KMS-11 (cell line): Measurements from ENCODE around the gene FSIP1.

Experiments
- H2AFZ ChIP-seq: fragments of 200-600 bp; sonication (generic); 2 replicates; pipeline ENCODE4 v1.6.1; 2016; ENCODE audit warnings: antibody characterized with exemption, mixed run types, low read depth
- H3K27ac ChIP-seq: fragments of 200-600 bp; sonication (generic); 2 replicates; pipeline ENCODE4 v1.6.1; 2016; ENCODE audit warnings: mild to moderate bottlenecking, mixed run types
- H3K27me3 ChIP-seq: fragments of 200-600 bp; sonication (generic); 2 replicates; pipeline ENCODE4 v1.6.1; 2017; ENCODE audit warnings: mild to moderate bottlenecking, low read depth, mixed run types, moderate library complexity; ENCODE audit not compliant: insufficient read depth
- H3K36me3 ChIP-seq: fragments of 200-600 bp; sonication (generic); 2 replicates; pipeline ENCODE4 v1.6.1; 2017; ENCODE audit warnings: mild to moderate bottlenecking, mixed run types; ENCODE audit not compliant: insufficient read depth
- H3K4me1 ChIP-seq: fragments of 200-600 bp; sonication (generic); 2 replicates; pipeline ENCODE4 v1.6.1; 2016; ENCODE audit warnings: mild to moderate bottlenecking, low read depth, mixed run types; ENCODE audit not compliant: poor library complexity, severe bottlenecking
- H3K4me2 ChIP-seq: fragments of 200-600 bp; sonication (generic); 2 replicates; pipeline ENCODE4 v1.7.0; 2016; ENCODE audit warnings: mild to moderate bottlenecking, mixed run types
- H3K4me3 ChIP-seq: fragments of 200-600 bp; sonication (generic); IDR thresholded peaks from 2 replicates; pipeline ENCODE4 v1.6.1; 2017; ENCODE audit warnings: low read depth, low read length, mixed read lengths; ENCODE audit not compliant: insufficient read depth
- H3K79me2 ChIP-seq: fragments of 200-600 bp; sonication (generic); 2 replicates; pipeline ENCODE4 v1.6.1; 2016; ENCODE audit warnings: low read depth, mixed run types; ENCODE audit not compliant: insufficient read depth
- H3K9ac ChIP-seq: fragments of 200-600 bp; sonication (generic); 2 replicates; pipeline ENCODE4 v1.6.1; 2016; ENCODE audit warnings: mild to moderate bottlenecking, mixed run types
- H4K20me1 ChIP-seq: fragments of 200-600 bp; sonication (generic); 2 replicates; pipeline ENCODE4 v1.6.1; 2016; ENCODE audit warnings: mild to moderate bottlenecking, mixed run types; ENCODE audit not compliant: insufficient read depth
- TF ChIP-seq, protein P1 (sequence below): fragments of 200-600 bp; sonication (generic); conservative IDR thresholded peaks from 2 replicates; pipeline ENCODE4 v1.6.1; 2017; ENCODE audit warnings: low read depth, mild to moderate bottlenecking, antibody characterized with exemption, low read length, moderate library complexity, mixed read lengths

The FSIP1 gene

DNA sequence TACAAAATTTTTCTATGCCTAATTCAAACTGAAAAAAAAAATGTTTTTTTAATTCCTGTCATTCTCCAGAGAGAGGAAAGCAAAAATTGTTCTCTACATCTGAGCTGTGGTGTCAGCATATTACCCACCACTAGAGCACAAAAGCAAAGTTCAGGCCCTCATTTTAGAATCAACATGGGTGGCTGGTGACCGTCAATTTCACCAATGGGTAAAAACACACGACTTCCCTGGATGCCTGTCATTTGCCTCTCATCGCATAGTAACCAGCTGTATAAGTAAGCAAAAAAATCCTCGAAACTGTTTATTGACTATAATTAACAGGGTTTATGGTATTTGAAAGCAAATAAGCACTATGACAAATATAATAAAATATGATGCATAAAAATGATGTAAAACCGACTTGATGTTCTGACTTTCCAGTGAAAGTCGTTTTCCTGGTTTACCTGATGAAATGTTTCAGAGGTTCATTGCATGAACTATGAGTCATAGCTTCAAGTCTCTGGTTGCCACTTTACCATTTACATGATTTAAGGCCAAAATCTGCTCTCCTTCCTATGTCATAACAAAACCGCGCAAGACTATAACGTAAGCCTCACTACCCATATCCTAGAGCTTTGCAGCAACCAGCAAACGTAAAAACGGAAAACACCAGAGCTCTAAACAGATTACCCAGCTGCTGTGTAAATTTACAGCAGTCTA is 141.3 kb downstream of the FSIP1 start:
- Histone ChIP-seq H2AFZ (no peak overlapping the region), H3K4me2 (no peak overlapping the region), H3K4me1 (no peaks in the 10 kb centered on the region), H4K20me1 (no peaks in the 10 kb centered on the region), H3K27me3 (no peaks in the 10 kb centered on the region), H3K36me3 (no peaks in the 10 kb centered on the region), H3K27ac (no peak overlapping the region), H3K4me3 (no peak overlapping the region), H3K79me2 (no peaks in the 10 kb centered on the region), H3K9ac (no peak overlapping the region)
- TF ChIP-seq, protein P1, sequence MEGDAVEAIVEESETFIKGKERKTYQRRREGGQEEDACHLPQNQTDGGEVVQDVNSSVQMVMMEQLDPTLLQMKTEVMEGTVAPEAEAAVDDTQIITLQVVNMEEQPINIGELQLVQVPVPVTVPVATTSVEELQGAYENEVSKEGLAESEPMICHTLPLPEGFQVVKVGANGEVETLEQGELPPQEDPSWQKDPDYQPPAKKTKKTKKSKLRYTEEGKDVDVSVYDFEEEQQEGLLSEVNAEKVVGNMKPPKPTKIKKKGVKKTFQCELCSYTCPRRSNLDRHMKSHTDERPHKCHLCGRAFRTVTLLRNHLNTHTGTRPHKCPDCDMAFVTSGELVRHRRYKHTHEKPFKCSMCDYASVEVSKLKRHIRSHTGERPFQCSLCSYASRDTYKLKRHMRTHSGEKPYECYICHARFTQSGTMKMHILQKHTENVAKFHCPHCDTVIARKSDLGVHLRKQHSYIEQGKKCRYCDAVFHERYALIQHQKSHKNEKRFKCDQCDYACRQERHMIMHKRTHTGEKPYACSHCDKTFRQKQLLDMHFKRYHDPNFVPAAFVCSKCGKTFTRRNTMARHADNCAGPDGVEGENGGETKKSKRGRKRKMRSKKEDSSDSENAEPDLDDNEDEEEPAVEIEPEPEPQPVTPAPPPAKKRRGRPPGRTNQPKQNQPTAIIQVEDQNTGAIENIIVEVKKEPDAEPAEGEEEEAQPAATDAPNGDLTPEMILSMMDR: no peak

DNA sequence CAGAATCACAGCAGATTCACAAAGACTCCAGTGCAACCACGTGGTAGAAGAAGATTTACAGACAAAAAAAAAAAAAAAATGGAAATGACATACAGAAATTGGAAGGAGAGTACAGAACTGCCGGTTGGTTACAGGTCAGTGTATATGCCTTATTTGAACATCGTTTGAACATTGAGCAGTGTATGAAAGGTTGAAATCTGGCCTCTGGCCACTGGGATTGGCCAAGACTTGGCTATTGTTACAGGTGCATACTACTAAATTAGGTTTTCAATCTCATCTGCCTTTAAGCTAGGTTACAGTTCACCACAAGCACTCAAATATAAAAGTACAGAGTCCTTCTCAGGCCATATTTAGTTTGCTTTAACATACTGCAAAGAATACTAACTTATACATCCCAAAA is 142.0 kb downstream of the FSIP1 start:
- Histone ChIP-seq H3K9ac (no peak overlapping the region), H4K20me1 (no peaks in the 10 kb centered on the region), H3K27me3 (no peaks in the 10 kb centered on the region), H3K79me2 (no peaks in the 10 kb centered on the region), H3K4me1 (no peaks in the 10 kb centered on the region), H3K4me2 (no peak overlapping the region), H3K27ac (no peak overlapping the region), H2AFZ (no peak overlapping the region), H3K36me3 (no peaks in the 10 kb centered on the region), H3K4me3 (no peak overlapping the region)
- TF ChIP-seq, protein P1: no peak

DNA sequence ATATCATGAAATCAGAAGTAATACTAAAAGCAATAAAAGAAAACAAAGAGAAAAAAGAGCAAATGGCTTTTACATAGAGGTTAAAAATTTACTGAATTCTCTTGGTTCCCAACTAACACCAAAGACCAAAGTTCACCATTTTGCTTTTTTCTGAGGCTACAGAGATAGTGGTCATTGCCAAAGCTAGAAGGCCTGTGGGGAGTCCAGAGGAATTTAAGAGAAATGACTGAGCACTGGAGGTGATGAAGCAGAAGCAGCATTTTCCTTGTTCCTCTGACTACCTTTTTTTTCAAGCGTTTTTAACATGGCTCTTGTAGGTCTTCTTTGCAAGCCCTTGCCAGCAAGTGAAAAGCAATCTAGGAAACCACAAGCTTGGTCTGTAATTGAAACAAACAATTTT is 143.6 kb downstream of the FSIP1 start:
- no peaks in the 10 kb centered on the region for H4K20me1 ChIP-seq
- no peak overlapping the region for H3K27ac ChIP-seq
- no peak overlapping the region for H3K9ac ChIP-seq
- no peaks in the 10 kb centered on the region for H3K79me2 ChIP-seq
- TF ChIP-seq, protein P1: no peak
- H3K4me3 ChIP-seq: no peak overlapping the region
- H3K27me3 ChIP-seq: no peaks in the 10 kb centered on the region
- no peak overlapping the region for H3K4me2 ChIP-seq
- no peak overlapping the region for H2AFZ ChIP-seq
- no peaks in the 10 kb centered on the region for H3K4me1 ChIP-seq
- no peaks in the 10 kb centered on the region for H3K36me3 ChIP-seq

DNA sequence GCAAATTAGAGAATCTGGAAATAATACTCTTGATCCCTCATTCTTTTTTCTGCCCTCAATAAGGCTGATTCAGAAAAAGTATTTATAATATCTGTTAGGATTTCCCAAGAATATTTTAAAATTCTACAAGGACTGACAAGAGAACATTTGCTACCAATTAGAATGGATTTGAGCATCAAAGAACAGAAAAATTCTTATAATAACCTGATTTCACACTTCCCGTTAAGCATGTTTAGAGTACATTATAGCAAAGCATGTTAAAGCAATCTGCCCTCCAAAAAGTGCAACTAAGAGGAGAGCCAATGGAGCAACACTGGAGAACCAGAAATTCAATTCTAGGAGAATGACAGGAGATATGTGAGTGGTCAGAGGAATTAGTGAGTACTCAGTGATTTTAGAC is 144.6 kb downstream of the FSIP1 start:
- H3K27ac ChIP-seq: no peak overlapping the region
- no peak overlapping the region for H3K4me2 ChIP-seq
- no peak overlapping the region for H2AFZ ChIP-seq
- TF ChIP-seq, protein P1: no peak
- H3K4me1 ChIP-seq: no peaks in the 10 kb centered on the region
- no peaks in the 10 kb centered on the region for H4K20me1 ChIP-seq
- H3K4me3 ChIP-seq: no peak overlapping the region
- no peaks in the 10 kb centered on the region for H3K27me3 ChIP-seq
- no peaks in the 10 kb centered on the region for H3K79me2 ChIP-seq
- no peak overlapping the region for H3K9ac ChIP-seq
- H3K36me3 ChIP-seq: no peaks in the 10 kb centered on the region
